ENCODE measurements around the gene AICDA. TPM values are rescaled to one million over a fixed set of nuclear protein-coding genes. Genes with fewer than 3 reads are reported as not detected.

The AICDA gene
- total and polyA plus RNA-seq, 7 donors, result 0.60 to 1.1 (median 0.80) TPM; not detected in 4

GRCh38 chr12:8648576-8649205 lies 36.0 kb upstream of the AICDA start:
- H3K4me1 ChIP-seq, result no peaks in the 10 kb centered on the region
- intact Hi-C loops (cut with DNase I), result no loop called here
- H3K27me3 ChIP-seq, result no peaks in the 10 kb centered on the region
- no peak for DNase-seq
- H3K9me3 ChIP-seq, result no peaks in the 10 kb centered on the region
- TF ChIP-seq EP300 (IDR thresholded peaks at IDR 0.05), result no peak
- TF ChIP-seq POLR2A (IDR thresholded peaks at IDR 0.05), result no peak
- TF ChIP-seq CTCF (IDR thresholded peaks at IDR 0.05), result no peak
- no peak for TF ChIP-seq POLR2AphosphoS5 (IDR thresholded peaks at IDR 0.05)
- no peak overlapping the region for H3K27ac ChIP-seq
- WGBS, 2 donors, result 67 to 82% methylated on average over 8 of the region's 8 CpGs
- H3K36me3 ChIP-seq, result no peaks in the 10 kb centered on the region
- no peak overlapping the region for H3K4me3 ChIP-seq

- H3K27me3 ChIP-seq, result no peaks in the 10 kb centered on the region
- 90 to 91% methylated on average over 5 of the region's 5 CpGs for WGBS, 2 donors
- no peaks in the 10 kb centered on the region for H3K4me1 ChIP-seq
- no peak overlapping the region for H3K27ac ChIP-seq
- no peak overlapping the region for H3K4me3 ChIP-seq
- no peaks in the 10 kb centered on the region for H3K36me3 ChIP-seq
- intact Hi-C loops (cut with DNase I), result no loop called here
- TF ChIP-seq EP300 (IDR thresholded peaks at IDR 0.05) (no peak), POLR2AphosphoS5 (IDR thresholded peaks at IDR 0.05) (no peak), POLR2A (IDR thresholded peaks at IDR 0.05) (no peak), CTCF (IDR thresholded peaks at IDR 0.05) (no peak)
- no peak for DNase-seq
- H3K9me3 ChIP-seq, result no peaks in the 10 kb centered on the region
These were observed 35.3 kb upstream of the AICDA start for GRCh38 chr12:8647968-8648367.

GRCh38 chr12:8644345-8645248 lies 31.9 kb upstream of the AICDA start:
- TF ChIP-seq POLR2AphosphoS5 (IDR thresholded peaks at IDR 0.05), result no peak
- TF ChIP-seq POLR2A (IDR thresholded peaks at IDR 0.05), result no peak
- no peak for TF ChIP-seq EP300 (IDR thresholded peaks at IDR 0.05)
- no peak for TF ChIP-seq CTCF (IDR thresholded peaks at IDR 0.05)
- Histone ChIP-seq H3K27ac (no peak overlapping the region), H3K27me3 (no peaks in the 10 kb centered on the region), H3K9me3 (no peaks in the 10 kb centered on the region), H3K4me3 (no peak overlapping the region), H3K36me3 (no peaks in the 10 kb centered on the region), H3K4me1 (no peaks in the 10 kb centered on the region)
- no peak for DNase-seq
- intact Hi-C loops (cut with DNase I), result no loop called here
- 38 to 42% methylated on average over 5 of the region's 5 CpGs for WGBS, 2 donors

GRCh38 chr12:8642775-8643174 lies 30.1 kb upstream of the AICDA start:
- DNase-seq, result no peak
- Histone ChIP-seq H3K27me3 (no peaks in the 10 kb centered on the region), H3K36me3 (no peaks in the 10 kb centered on the region), H3K4me3 (no peak overlapping the region), H3K9me3 (no peaks in the 10 kb centered on the region), H3K4me1 (no peaks in the 10 kb centered on the region), H3K27ac (no peak overlapping the region)
- intact Hi-C loops (cut with DNase I), result no loop called here
- TF ChIP-seq EP300 (IDR thresholded peaks at IDR 0.05) (no peak), POLR2AphosphoS5 (IDR thresholded peaks at IDR 0.05) (no peak), POLR2A (IDR thresholded peaks at IDR 0.05) (no peak), CTCF (IDR thresholded peaks at IDR 0.05) (no peak)
- 98% methylated on average over 1 of the region's 1 CpG for WGBS, 2 donors

Data from sigmoid colon (tissue), 7 donors.